ENCODE measurements around the gene CMTM2.

DNA sequence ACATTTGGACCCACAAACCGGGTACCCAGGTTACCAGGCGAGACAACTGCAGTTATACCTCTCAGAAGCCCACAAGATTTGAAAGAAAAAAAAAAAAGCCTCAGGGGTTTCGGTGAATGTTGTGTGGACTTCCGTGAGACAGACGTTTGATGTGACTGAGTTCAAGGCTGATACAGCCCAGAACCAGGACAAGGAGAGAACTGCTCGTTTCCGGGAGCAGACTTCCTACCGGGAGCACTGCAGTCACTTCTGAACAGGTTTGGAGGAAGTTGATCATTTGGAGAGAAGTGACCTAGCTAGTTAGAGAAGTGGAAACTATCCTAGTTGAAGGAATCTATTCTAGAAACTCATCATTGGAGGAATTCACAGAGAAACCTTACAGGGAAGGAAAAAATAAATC is 26.0 kb upstream of the CMTM2 start:
- TF ChIP-seq, protein P1, sequence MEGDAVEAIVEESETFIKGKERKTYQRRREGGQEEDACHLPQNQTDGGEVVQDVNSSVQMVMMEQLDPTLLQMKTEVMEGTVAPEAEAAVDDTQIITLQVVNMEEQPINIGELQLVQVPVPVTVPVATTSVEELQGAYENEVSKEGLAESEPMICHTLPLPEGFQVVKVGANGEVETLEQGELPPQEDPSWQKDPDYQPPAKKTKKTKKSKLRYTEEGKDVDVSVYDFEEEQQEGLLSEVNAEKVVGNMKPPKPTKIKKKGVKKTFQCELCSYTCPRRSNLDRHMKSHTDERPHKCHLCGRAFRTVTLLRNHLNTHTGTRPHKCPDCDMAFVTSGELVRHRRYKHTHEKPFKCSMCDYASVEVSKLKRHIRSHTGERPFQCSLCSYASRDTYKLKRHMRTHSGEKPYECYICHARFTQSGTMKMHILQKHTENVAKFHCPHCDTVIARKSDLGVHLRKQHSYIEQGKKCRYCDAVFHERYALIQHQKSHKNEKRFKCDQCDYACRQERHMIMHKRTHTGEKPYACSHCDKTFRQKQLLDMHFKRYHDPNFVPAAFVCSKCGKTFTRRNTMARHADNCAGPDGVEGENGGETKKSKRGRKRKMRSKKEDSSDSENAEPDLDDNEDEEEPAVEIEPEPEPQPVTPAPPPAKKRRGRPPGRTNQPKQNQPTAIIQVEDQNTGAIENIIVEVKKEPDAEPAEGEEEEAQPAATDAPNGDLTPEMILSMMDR (IDR thresholded peaks at IDR 0.05), result no peak
- TF ChIP-seq POLR2A (IDR thresholded peaks at IDR 0.05) (no peak), POLR2AphosphoS5 (IDR thresholded peaks at IDR 0.05) (no peak)
